GM18858 (cell line): ENCODE measurements around the gene SH3PXD2A.

Experiments
- ATAC-seq: cut with Tn5 transposase; IDR thresholded peaks from one replicate; pipeline ENCODE4 v1.9.1; 2021; ENCODE audit not compliant: unreplicated experiment

The SH3PXD2A gene

DNA sequence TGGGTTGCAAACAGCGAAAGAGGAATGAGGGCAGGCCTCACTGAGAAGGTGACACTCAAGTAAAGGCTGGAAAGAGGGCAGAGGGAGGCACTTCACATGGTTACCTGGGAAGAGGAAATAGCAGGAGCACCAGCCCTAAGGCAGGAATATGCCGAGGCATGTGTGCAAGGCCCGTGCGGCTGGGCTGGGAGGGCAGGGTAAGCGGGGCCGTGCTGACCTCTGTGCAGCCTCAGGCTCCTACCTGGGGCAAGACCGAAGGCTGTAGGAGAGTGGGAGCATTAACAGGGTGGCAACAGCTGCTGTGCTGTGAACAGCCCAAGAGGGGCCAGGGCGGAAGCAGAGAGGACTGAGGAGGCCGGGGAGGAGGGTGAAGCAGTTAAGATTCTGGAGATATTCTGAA lies 24.0 kb upstream of the SH3PXD2A start:
- no peak for ATAC-seq

DNA sequence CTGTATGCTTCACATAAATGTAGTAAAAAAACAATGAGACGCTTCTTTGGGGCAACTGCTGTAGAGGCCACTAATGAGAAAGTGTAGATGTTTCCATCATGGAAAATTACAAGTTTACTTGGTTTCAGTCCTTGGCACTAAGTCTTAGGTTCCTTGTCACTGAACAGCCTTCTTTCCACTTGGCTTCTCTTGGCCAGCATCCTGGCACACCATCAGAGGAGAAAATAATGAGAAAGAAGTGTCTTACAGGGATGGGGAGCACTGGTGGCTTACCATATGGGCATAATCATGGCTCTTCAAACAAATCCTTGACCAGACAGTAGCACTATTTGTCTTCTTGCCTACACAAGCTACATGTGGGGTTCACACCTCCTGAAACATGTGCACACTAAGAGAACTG lies 22.5 kb upstream of the SH3PXD2A start:
- ATAC-seq: no peak

GRCh38 chr10:103876155-103876554 lies 20.8 kb upstream of the SH3PXD2A start:
- ATAC-seq: no peak

DNA sequence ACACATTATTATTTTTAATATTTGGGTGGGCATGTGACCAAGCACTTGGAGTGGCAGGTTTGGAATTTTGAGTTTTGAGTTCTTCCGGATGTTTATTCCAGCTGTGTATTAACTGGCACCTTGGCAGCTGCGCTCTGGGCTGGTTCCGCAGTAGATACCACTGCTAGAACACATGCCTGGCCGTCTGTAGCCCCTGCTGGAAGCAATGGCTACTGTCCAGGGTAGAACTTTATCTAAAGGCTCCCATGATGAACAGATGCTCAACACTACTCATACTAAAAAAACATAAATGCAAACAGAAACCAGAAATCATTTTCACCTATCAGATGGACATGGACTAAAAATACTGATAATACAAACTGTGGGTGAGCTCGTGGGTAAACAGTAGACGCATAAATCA lies 19.4 kb upstream of the SH3PXD2A start:
- ATAC-seq: no peak

- ATAC-seq: no peak
These were observed 17.0 kb upstream of the SH3PXD2A start for GRCh38 chr10:103872137-103872931.

GRCh38 chr10:103871006-103871405 lies 15.6 kb upstream of the SH3PXD2A start:
- no peak for ATAC-seq

GRCh38 chr10:103870516-103870915 lies 15.1 kb upstream of the SH3PXD2A start:
- no peak for ATAC-seq

GRCh38 chr10:103869336-103869735 lies 14.0 kb upstream of the SH3PXD2A start:
- no peak for ATAC-seq

- ATAC-seq: no peak
These were observed 12.8 kb upstream of the SH3PXD2A start for GRCh38 chr10:103868200-103868599.

DNA sequence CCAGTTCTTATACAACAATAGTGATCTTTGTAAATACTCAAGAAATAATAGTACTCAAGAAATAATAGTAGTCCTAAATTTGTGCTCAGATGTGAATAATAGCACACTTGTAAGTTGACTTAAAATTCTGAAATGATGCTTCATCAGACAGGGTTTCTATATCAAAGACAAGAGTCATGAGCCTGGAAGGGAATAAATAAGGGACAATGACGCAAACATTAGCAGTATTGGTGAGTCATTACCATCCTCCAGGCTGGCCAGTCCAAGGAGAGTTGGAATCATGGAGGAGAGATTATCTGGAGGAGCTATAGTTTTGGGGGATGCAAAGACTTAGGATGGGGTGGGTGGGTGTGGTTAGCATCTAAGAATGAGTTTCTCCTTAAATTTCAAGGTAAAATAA lies 6.1 kb upstream of the SH3PXD2A start:
- no peak for ATAC-seq

DNA sequence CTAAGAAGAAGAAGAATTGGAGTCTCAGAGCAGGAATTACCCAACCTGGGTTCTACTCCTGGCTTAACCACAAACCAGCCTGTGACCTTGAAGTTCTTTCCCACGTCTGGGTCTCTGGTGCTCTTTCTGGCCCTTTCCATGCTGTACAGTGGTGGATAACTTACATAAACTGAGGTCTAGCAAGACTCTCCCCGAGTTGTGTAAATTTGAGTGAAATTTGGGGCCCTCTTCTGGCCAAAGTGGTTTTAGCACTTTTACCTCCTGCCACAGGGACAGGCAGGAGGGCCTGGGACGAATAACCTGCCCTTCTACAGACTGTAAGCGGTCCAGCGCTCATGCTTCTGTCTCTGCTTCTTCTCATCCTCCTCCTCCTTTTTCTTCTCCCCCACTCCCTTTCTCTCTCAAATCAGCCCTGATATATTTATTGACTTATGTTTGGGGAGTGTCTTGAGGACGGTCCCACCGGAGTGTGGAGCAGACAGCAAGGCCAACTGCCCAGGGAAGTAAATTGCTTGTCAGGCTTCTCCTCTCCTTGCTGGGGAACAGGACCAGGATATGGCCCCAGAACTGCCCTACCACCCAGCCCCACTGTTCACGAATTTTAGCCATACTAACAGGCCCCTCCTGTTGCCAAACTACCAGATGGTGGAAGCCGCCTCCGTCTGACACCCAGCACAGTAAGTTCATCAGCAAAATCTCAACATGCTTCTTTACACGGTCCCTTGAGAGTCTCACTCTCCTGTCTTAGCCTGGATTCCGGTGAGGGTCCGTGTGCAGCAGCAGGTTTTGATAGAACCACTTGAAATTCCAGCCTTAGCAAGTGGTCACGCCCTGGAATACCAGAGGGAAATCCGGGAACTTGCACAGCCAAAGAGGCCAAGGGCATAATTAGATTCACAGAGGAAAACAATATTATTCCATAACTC lies 4.0 kb upstream of the SH3PXD2A start:
- ATAC-seq: no peak

- no peak for ATAC-seq
These were observed 3.0 kb upstream of the SH3PXD2A start for GRCh38 chr10:103858360-103858759.

GRCh38 chr10:103856797-103857170 lies 1.4 kb upstream of the SH3PXD2A start:
- no peak for ATAC-seq

GRCh38 chr10:103855852-103856796 lies 748 bp upstream of the SH3PXD2A start:
- ATAC-seq: no peak

DNA sequence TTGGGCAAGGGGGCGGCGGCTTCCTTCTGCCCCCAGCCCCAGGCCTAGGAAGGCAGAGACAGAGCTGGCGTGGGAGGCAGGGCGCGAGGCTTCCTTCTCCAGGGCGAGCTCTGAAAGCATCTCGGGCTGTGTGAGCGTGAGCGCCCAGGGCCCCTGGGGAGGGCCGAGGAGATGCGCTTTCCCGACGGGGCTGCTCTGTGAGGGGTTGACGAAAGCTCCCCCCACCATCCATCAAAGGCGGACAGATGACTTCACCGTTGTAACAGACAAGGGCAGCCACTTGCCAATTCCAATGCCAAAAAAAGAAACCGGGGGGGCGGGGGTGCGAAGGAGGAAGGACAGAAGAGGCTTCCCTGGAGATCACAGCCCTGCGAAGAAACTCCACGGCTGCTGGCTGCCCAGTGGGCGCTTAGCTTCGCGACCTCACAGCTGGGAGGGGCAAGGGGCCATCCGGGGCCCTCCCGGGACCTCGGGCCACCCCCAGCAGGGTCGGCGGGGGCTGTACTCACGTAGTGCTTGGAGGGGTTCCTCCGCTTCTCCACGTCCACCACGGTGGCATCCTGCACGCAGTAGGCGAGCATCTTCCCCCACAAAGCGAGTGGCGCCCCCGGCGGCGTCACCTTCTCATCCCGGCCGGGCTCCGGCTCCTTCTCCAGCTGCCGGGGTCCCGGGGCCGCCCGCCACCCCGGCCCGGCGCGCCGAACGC lies 537 bp downstream of the SH3PXD2A start:
- no peak for ATAC-seq

- ATAC-seq: no peak
These were observed 1.1 kb downstream of the SH3PXD2A start for GRCh38 chr10:103854265-103854685.

DNA sequence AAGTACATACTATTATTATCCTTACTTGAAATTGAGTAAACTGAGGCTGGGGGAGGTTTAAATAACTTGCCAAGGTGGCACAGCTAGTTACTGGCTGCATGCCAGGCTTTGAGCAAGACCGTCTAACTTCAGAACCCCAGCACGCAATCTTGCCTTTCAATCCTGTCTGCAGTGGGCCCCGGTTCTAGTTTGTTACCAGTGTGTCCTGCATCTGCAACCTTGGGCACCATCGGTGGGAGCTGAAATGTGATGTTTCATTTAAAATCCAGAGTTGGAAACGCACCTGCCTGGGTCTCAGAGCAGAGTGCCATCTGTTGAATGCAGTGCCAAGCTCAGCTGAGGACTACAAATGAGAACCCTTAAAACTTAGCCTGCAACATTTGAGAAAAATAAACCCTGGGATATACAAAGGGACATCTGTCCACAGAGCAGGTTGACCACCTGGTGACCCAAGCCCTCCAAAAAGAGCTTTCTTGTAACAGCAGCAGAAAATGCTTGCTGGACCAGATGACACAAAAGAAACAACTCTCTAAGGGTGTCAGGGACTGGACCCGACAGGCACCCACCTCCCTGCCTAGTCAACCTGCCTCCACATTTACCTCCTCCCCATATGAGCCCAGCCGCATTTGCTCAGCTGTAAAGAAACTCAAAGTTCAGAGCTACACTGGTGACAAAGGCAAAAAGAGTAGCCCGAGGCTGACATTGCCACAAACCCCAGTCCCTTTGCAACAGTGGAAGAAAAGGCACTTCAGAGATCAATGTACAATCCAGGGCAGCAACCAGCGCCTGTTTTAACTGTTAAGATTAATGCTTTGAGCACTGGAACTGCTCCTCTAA lies 1.7 kb downstream of the SH3PXD2A start:
- ATAC-seq: no peak

DNA sequence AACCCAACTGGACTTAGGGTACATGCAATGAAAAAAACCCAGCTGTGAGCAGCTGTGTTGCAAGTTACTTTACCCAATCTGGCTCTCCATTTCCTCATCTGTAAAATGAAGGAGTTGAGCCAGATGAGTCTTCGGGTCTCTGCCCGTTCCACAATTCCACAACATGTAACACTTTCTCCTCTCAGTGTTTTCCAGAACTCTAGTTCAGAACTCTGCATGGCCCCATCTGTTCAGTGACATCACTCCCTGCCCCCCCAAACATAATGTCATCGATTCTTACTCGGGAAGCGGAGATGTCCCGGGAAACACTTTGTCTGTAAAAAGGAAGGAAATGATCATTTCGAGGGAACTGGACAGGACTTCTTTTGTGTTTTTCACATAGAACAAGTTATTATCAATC lies 2.5 kb downstream of the SH3PXD2A start:
- no peak for ATAC-seq

- no peak for ATAC-seq
These were observed 3.1 kb downstream of the SH3PXD2A start for GRCh38 chr10:103852189-103852711.
